OCI-LY1 (cell line): Measurements from ENCODE around the gene TRPV5.

Source experiments
- EZH2 ChIP-seq: fragments of 200-600 bp; sonication (generic), shearing (Covaris generic); IDR thresholded peaks from 2 replicates; pipeline ENCODE4 v1.8.0; 2017; ENCODE audit warnings: borderline replicate concordance, mixed run types, mild to moderate bottlenecking, antibody characterized with exemption, low read length, moderate library complexity, mixed read lengths
- TF ChIP-seq, protein P1 (sequence below): fragments of 200-600 bp; sonication (generic), shearing (Covaris generic); IDR thresholded peaks from 2 replicates; pipeline ENCODE4 v1.5.1; 2017; ENCODE audit warnings: mild to moderate bottlenecking, antibody characterized with exemption, low read length, moderate library complexity, mixed read lengths

DNA sequence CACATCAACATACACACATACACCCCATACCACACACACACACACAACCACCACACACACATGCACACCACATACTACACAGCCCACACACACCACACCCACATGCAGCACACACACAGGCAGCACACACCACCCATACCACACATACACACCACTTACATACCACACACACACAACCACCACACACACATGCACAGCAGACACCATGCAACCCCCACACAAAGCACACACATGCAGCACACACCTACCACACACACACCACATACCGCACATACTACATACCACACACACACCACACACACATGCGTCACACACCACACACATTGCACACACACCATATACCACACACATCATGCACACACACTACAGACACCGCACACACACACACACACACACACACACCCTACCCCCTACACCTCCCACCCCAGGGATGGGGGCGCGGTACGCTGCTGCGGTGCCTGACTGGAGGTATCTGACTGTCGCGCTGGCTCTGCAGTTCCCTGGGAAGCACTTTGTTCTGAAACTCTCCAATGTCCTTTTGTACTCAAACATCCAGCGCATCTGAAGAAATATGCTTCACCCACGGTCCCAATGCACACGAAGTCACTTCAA is 42.6 kb downstream of the TRPV5 start:
- TF ChIP-seq, protein P1, sequence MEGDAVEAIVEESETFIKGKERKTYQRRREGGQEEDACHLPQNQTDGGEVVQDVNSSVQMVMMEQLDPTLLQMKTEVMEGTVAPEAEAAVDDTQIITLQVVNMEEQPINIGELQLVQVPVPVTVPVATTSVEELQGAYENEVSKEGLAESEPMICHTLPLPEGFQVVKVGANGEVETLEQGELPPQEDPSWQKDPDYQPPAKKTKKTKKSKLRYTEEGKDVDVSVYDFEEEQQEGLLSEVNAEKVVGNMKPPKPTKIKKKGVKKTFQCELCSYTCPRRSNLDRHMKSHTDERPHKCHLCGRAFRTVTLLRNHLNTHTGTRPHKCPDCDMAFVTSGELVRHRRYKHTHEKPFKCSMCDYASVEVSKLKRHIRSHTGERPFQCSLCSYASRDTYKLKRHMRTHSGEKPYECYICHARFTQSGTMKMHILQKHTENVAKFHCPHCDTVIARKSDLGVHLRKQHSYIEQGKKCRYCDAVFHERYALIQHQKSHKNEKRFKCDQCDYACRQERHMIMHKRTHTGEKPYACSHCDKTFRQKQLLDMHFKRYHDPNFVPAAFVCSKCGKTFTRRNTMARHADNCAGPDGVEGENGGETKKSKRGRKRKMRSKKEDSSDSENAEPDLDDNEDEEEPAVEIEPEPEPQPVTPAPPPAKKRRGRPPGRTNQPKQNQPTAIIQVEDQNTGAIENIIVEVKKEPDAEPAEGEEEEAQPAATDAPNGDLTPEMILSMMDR = no peak
- no peak for TF ChIP-seq EZH2
